Hippocampal formation (tissue), 2 donors: ENCODE measurements around the gene S100A8.
A peak's percentile ranks its signal among the peaks of the same experiment; 100 is the strongest.
"Not testable (repeated sequence)": the region's sequence is repeated elsewhere in the genome, so short reads cannot be mapped to it uniquely, and the experiment has no call there.

ENCODE experiments used
- DNase-seq, 2 donors: peaks; one replicate each; lab custom pipeline; 2025; lab: John Stamatoyannopoulos, UW

S100A8 gene

DNA sequence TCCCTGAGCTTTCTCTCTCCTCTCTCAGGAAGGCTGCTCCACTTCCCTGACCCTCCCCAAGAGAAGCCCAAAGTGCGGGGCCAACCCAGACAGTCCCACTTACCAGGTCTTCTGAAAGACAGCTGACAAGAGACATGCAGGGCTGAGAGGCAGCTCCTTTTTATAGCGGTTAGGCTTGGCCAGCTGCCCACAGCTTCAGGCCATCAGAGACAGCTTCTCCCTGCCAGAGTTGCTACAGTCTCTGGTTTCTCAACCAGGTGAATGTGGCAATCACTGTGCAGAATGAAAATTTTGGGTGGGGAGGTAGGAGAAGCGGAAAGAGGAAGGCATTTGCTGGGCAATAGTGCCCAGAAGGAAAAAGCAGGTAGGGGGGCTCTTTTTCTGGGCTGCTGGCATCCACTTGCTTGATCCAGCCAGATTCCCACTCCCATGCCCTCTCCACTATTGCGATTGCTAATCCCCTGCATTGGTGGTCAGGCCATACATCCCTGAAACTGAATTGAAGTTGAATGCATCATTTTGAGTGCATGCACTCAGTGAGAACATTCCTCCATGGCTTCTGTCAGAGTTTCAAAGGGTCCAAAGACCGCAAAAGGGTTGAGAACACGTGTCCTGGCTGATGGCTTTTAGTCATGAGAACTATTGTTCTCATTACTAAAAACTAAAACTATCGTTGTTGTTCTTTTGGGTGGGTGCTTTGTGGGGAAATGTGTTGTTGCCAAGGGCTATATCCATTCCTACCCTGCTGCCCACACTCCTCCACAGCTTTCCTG lies at the start of gene S100A8:
S100A8 (minus strand) TSS at position 136 of the 773 bp plus-strand sequence. CDS start 538 bp downstream, outside the sequence.
- DNase-seq = no peak

DNA sequence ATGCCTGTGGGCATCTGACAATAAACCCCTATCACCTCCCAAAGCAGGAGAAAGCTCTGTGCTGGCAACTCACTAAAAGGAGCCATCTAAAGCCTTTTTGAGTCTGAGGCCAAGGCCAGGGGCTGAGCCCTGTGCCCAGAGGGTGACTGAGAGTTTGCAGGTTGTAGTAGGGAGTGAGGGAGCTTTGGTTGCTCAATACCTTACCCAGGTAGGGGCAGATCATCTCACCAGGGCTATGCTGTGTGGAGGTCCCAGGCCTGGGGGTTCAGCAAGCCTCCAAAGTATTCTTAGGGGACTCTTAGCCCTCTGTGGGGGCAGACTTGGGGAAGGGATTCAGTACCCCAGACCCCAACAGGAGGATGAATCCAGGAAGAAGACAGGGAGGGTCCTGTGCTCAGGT lies 48.4 kb upstream of the S100A8 start:
- DNase-seq = no peak

DNA sequence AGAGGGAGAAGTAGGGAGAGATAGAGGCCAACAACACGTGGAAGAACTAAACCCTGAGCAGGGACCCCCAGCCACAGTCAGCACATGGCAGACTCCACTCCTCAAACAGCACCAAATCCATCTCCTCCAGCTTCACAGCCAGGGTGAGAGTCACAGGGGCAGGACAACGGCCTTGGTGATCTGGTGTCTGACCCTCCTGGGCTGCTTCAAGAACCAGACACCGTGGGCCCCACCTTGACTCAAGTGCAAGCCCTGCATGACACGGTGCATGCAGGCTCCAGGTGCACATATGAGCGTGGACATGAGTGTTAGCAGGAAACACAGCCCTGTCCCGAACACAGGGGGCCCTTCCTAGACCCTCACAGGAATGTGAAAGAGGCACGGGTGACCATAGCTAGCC lies 47.7 kb upstream of the S100A8 start:
- no peak for DNase-seq

DNA sequence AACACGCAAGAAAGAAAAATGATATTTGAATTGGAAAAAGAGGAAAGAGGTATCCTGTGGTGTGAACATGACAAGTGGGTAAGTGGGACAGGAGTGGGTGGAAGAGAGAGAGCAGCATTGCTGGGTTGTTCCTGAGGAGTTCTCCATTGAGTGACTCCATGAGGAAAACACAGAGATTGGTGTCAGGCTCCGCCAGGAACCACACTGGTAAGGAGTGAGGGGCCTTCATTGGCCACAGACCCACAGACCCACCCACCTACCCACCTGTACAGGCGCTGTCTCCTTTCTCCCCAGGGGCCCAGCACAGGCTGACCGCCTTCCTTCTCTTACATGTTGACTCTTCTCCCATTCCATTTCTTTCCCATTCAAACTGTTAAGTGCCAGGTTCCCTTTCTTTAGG lies 46.4 kb upstream of the S100A8 start:
- DNase-seq = no peak

DNA sequence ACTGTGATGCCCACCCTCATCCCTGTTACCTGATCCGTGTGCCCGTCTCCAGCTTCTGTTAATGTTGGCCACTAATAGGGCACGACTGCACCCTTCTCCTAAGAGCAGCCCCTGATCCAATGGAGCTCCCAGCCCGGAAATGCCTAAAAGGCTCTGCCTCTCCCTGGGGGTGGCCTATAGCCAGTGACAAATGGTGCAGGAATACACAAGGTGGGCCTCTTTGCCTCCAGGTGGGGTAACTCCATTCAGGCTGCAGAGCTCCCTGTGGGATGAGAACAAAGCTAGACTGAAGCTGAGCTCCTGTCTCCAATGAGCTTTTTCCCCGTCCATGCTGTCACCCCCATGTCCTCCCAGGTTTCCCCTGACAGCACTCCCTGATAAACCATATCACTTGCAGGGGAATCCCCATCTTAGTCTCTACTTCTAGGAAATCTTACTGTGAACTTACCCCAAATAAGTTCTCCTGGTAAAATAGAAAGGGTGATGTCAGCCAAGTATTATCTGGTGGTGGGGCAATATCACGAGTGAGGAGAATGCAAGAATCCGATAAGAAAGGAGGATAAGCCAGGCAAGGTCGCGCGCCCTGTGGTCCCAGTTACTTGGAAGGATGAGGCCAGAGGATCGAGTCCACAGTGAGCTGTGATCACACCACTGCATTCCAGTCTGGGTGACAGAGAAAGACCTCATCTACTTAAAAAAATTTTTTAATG lies 44.0 kb upstream of the S100A8 start:
- no peak for DNase-seq

DNA sequence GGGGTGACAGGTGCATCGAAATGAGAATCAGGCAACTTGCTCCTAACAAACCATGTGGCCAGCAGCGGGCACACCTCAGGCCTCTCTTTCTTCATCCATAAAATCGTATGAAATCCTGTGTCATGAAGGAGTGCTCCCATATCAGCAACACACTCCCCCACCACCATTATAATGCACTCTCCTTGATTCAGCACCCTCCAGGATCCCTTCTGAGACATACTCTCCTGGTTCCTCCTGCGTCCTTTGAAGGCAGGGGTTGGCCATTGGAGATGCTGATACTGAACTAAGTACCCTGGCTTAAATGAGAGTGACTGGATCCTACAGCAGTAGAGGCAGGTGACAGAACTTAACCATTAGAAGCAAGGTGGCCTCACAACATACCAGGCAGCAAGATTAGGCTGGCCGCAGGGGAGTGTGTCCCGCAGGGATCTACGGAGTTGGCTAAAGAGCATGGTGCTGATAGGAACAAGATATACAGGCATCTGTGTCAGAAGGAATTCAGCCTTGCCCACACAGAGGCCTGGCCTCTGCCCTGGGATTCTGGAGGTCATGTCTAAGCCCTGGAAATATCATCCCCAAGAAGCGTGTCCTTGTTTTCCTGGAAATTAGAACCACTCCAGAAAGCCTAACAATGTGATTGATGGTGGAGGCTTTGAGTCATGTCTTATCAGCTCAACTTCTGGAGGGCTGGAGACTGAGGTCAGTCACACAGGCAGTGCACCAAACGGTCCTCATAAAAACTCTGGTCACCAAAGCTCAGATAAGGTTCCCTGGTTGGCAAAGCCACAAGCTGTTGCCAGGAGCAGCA lies 42.2 kb upstream of the S100A8 start:
- DNase-seq = no peak

DNA sequence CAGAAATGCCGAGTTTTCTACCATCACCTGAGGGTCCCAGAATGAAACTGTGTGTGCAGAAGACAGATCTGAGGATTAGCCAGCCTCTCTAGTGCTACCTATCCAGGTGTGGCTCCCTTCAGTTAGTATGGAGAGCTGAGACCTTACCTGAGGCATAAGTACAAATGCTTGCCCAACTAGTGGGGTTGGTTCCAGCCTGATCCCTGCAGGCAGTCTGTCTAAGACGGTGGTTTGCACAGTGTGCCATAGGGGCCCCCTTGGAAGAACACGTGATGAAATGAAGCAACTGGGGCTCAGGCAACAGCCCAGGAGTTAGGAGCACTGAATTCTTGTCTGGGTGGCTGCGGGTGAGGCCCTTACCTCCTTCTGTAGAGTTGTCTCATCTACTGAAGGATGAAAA lies 41.1 kb upstream of the S100A8 start:
- DNase-seq = no peak

DNA sequence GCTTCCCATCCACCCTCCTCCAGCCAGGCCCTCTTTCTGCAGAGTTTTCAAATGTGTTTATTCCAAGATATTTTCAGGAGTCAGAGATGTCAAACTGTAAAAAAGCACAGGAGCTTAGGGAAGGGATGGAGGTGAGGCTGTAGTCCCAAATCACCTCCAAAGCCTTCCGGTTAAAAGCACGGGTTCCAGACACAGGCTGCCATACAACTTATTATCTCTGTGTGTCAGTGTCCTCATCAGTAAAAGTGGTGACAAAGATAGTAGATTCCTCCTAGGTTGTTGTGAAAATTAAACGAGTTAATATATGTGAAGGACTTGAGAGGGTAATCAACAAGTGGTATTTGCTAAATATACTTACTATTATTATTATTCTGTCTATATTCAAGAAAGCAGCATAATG lies 40.6 kb upstream of the S100A8 start:
- no peak for DNase-seq

DNA sequence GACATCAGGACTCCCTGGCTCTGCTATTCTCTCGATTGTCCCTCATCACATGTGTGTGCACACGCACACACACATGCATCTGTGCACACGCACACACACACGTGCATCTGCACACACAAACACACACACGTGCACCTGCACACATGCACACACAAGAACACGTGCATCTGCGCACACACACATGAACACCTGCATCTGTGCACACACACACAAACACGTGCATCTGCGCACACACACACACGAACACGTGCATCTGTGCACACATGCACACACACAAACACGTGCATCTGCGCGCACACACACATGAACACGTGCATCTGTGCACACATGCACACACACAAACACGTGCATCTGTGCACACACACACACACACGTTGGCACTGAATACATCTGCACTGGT lies 40.1 kb upstream of the S100A8 start:
- DNase-seq = no peak

DNA sequence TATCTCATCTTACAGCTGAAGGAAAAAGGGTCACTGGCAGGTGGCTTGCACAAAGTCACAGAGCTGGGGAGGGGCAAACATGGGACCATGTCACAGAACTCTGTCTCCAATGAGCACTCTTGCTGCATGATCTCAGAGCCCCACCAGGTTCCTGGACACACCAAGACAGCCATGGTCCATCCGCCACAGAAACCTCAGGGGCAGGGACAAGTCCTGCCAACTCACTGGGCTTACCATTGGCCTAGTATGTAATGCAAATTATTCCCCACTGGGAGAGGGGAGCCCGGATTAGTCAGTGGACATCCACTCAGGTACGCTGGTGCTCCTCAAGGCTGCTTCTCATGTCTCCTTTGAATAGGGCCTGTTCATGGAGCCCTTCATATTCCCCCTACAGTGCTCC lies 39.7 kb upstream of the S100A8 start:
- DNase-seq = no peak

DNA sequence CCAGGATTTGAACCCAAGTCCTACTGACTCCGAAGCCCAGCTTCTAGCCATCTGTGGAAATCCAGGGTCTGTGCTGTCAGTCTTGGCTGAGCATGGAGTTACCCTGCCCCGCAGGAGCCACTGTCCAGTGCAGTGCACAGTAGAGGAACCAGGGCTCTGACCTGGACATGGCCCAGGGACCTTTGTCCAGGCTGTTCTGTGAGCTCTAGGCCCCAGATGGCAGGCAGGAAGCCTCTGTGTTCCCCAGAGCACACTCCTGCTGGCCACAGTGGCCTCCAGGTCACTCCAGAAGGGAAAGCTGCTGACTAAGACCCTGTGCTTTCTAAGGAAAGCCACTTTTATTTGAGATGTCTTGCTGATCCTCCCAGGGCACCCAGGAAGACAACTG lies 39.3 kb upstream of the S100A8 start:
- DNase-seq = no peak

DNA sequence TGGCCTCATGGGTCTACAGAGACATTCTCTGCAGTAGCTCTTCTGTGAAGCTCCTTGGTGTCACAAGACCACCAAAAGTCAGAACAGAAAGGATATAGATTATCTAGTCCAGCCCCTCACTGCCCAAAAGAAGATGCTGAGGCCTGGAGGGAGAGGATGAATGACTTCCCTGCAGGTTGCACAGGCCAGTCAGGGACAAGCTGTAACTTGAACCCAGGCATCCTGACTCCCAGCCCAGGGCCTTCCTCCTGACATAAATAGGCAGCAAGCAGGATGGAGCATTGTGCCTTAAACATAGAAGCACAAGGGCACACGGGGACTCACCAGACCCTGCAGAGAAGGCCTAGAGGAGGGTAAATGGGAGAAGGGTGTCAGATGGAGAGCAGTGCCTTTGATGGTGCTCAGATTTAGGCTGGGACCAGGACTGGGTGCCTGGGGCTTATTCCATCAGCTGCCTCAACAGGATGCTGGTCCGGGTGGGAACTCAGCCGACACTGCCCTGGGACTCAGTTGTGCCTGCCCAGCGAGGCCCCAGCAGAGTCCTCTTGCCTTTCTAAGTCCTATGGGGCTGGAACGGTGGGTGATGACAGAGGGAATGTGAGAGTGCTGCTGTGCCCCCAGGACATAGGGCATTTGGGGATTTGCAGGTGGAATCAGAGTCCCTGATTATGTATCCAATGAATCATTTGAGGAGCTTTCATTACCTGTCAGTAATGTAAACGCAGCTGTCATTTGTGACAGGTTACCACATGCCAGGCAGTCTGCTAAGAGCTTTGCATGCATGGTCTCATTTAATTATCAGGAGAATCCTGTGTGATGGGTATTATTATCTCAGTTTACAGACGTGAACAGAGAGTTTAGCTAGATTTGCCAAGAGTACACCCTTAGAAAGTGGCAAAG lies 38.6 kb upstream of the S100A8 start:
- no peak for DNase-seq

DNA sequence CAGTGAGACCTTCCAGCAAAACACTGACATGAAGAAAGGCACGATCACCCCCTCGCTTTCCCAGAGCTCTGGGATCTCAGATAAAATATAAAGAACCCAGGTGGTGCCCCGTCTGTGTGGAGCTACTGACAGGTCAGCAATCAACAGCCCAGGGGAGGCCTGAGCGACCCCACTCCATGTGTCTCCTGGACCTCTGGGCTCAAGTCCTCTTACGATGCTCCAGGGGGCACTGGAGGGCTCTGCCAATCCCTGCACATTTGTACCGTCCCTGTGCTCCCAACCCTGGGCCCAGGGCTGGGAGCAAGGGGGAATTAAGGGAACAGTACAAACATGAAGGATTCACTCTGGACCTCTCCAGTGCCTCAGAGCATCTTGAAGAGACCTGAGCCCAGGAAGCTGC lies 37.9 kb upstream of the S100A8 start:
- no peak for DNase-seq

DNA sequence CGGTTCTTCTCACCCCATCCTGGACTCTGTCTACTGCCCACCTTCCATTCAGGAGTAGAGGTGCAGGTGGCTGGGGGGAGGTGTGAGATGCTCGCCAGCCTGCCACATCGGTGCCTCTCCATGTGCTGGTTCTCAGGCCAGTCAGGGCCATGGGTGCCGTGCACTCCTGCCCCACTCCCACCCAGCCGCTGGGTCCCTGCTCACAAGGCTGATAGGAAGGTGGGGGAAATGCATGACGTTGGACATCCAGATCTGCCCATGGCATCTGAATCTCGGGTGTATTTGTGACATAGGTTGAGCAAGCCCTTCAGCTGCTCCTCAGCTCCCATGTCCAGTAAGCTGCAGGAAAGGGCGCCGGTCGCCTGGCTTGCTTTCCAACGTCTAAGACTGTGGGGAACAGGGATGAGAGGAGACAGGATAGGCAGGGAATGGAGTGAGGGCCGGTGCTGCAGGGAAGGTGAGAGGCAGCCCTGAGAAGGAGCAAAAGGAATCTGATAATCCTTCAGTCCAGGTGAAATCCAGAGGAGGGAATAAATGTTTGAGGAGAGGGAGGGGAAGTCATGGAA lies 37.3 kb upstream of the S100A8 start:
- DNase-seq = no peak

DNA sequence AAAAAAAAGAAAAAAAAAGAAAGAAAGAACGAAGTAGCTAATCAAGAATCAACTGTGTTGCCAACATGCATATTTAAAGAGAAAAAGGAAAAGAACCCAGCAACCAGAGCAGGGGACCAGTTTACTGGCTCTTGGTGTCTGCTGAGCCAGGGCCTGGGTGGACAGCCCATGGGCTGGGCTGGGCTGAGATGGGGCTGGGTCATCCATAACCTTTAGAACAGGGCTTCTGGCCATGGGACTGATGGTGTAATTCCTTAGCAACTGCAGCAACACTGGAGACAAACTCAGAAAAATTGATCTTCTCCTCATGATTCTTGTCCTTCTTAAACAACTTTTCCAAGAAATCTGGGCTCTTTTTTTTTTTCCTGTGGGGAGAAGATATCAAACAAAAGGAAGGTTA lies 35.9 kb upstream of the S100A8 start:
- no peak for DNase-seq

DNA sequence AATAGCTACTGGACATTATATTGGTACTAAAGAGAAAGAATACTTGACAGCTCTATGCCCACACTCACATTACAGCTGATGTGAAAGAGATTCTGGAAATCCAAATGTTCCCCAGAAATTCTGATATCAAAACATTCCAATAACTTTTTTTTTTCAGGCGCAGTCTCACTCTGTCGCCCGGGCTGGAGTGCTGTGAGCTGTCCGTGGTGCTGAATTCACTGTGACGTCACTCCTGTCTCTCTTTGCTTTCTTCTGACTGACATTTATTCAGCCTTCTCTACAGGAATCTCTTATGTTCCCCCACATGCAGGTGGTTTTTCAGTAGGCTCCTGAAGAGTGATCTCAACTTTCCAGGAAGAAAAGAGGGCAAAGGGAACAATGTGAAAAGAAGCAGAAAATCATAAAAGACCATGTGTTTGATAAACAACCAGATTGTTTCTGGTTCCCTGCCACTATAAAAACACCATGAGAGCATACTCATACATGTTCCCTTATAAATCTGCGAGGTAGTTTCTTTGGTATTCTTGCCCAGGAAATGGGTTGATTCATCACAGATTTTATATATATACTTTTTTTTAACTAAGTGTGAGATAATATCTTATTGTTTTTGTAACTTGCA lies 31.7 kb upstream of the S100A8 start:
- DNase-seq = peak in 1 of 2 donors; percentile 6

DNA sequence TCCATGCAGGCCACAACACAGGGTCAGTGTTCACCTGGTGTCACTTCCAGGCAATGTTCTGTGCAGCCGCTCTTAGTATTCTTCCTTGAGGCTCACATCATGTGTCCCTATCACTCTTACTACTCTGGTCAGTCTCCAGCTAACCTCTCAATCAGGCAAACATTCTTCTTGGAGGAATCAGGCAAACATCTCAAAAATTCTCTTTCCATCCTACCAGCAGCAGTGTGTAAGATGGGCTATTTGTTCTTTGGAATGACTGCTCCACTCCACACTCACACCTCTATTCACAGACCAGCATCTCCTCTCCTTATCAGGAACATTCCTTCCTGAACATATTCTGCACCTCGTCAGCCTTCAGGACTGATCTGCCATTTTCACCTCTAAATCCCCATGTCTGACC lies 29.4 kb upstream of the S100A8 start:
- DNase-seq = no peak

DNA sequence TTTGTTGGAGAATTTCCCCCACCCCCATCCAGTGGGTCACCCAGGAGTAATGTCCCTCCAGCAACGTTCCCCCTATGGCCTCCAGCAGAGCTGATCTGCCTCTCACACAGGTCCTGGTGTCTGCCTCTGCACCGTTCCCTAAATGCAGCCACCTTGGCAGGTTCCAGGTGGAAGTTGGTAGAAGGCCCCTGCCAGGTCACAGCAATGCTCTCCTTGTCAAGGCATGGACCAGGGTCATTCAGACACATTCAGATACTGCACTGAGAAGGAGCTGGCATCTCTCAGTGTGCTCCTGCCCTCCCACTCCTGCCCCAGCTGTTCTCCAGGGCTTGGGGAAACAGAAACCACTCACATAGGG lies 28.5 kb upstream of the S100A8 start:
- not testable (repeated sequence) for DNase-seq

DNA sequence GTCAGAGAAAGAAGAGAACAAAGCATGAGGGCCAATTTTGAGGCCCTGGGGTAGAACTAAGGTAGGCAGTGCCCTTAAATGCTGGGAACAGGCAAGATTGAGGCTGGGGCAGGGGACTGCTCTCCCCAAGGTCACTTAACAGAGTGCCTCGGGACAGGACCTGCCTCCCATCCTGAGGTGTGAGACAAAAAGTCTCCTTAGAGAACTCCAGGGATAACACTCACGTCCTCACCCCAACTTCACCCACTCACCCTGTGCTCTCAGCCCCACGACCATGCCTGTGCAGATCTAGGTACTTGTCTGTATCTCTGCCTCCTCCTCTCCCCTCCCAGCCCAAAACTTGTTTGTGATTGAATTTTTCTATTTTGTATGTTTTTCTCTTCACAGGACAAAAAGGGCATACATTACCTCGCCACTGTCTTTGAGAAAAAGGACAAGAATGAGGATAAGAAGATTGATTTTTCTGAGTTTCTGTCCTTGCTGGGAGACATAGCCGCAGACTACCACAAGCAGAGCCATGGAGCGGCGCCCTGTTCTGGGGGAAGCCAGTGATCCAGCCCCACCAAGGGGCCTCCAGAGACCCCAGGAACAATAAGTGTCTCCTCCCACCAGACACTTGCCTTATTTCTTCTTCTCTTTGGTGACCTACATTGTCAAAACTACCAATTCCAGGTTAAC lies 28.0 kb upstream of the S100A8 start:
- not testable (repeated sequence) for DNase-seq

DNA sequence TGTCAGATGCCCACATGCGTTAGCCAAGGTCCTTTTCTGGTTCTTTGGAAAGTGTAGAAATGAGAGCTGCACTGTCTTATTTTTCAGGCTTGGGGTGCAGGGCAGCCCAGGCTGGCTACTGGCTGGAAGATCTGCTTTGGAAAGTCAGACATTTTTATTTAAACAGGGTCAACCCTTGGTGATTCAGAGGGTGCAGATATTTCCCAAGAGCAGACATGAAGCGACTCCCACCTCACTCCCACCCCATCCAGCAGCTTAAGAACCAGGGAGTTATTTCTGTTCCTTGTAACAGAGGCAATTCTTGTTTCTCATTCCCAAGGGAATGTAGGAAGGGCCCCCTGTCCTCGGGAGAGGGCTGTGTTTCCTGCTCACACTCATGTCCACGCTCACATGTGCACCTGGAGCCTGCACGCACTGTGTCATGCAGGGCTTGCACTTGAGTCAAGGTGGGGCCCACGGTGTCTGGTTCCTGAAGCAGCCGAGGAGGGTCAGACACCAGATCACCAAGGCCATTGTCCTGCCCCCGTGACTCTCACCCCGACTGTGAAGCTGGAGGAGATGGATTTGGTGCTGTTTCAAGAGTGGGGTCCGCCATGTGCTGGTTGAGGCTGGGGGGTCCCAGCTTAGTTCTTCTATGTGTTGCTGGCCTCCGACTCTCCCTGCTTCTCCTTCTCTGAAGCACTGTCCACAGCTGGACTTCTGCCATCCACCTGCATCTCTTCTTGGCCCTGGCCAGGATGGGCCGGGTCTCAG lies 26.4 kb upstream of the S100A8 start:
- DNase-seq = no peak
